COR-L47 (cell line): ENCODE results near the gene TSC22D3.
"Not testable (repeated sequence)": the region's sequence is repeated elsewhere in the genome, so short reads cannot be mapped to it uniquely, and the experiment has no call there.

ENCODE experiments used
- DNase-seq: peaks from one replicate; lab custom pipeline; 2025; lab: John Stamatoyannopoulos, UW

TSC22D3 gene

GRCh38 chrX:107775734-107776511 is at the start of gene TSC22D3:
Gene TSC22D3 (minus strand): TSS chrX:107775787. CDS start chrX:107775419, 368 bp downstream.
- peak; percentile 32 for DNase-seq

GRCh38 chrX:107823456-107823855 is 47.9 kb upstream of the TSC22D3 start:
- no peak for DNase-seq

GRCh38 chrX:107823042-107823441 is 47.5 kb upstream of the TSC22D3 start:
- no peak for DNase-seq

- DNase-seq: no peak
These were observed 43.4 kb upstream of the TSC22D3 start for GRCh38 chrX:107818900-107819521.

DNA sequence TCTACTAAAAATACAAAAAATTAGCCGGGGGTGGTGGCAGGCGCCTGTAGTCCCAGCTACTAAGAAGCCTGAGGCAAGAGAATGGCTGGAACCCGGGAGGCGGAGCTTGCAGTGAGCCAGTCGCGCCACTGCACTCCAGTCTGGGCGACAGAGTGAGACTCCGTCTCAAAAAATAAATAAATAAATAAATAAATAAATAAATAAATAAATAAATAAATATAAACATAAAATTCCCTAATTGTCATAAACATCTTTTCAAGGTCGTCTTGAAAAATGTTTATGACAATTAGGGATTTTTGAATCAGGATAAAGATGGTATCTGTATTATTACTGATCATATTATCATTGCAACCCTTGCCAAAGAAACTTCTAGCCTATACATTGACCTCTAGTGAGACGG is 34.5 kb upstream of the TSC22D3 start:
- not testable (repeated sequence) for DNase-seq

DNA sequence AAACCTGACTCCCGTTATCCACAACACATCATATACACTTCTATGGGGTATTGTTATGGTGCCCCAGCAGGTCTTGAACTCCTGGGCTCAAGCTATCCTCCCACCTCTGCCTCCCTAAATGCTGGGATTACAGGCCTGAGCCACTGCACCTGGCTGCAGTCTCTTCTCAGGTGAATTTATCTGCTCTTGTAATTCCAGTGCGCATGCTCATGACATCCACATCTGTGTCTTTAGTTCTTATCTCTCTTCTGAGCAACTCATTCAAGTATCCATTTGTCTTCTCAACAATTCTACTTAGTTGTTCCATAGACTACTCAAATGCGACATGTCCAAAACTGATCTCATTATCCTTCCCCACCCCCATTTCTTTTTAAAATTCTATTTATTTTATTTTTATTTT is 29.6 kb upstream of the TSC22D3 start:
- DNase-seq: no peak

GRCh38 chrX:107804427-107804826 is 28.8 kb upstream of the TSC22D3 start:
- no peak for DNase-seq

DNA sequence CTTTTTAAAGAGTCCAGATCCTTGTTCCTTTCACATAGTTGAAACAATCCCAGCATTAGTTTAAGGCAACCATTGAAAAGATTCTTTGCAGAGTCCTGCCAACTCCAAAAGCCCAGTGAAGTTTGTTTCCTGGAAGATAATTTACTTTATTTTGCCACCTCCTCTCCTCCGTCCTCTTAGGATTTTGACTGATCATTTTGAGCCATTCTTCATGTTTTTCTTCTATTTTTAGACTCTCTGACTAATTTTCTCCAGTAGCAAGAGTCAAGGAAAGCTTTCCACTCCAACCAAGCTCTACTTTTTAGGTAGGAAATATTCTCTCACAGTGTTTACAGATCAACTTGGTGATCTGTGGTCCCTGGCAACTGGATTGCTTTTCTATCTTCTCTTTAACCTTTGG is 12.2 kb upstream of the TSC22D3 start:
- no peak for DNase-seq

- no peak for DNase-seq
These were observed 4.9 kb upstream of the TSC22D3 start for GRCh38 chrX:107780525-107780924.

GRCh38 chrX:107777536-107777832 is 1.9 kb upstream of the TSC22D3 start, which contains the start of gene NCBP2L:
Gene NCBP2L (plus strand): TSS chrX:107777733. CDS start chrX:107794221, 16,488 bp downstream.
- DNase-seq: no peak

DNA sequence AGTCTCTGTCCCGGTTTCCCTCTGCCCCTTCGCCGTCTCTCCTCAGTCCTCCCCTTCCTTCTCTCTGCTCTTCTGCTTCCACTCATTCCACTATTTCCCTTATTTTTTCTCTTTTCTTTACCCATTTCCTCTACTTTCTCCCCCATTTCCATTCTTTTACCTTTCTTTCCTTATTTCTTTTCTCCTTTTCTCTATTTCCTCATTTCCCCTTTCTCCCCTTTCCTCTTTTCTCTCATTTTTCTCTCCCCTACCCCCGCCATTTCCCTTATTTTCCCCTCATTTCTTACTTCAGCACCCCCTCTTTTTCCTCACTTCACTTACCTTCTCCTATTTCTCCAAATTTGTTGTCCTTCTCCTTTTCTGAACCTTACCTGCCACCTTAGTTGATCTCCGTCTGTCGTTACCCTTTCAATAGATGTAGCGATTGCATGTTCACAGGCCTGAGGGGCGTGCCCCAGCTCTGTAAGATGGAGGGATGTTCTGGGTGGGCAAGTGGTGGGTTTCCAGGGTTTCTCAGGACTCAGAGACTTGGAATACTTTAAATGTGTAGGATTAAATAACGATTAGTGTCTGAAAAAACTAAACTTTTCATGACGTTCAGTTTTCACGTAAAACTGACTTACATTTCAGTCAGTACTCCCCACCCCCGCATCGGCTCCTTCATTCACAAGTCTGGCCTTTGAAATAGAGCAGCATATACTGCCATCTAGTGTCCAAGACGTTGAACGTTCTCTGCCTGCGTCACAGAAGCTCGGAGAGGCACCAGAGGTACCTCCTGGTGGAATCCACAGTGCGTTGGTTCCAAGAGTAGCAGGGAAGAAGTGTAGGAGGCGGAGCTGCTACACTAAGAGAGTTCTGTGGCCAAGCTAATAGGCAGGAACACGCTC is 1.3 kb upstream of the TSC22D3 start:
- DNase-seq: peak; percentile 74

DNA sequence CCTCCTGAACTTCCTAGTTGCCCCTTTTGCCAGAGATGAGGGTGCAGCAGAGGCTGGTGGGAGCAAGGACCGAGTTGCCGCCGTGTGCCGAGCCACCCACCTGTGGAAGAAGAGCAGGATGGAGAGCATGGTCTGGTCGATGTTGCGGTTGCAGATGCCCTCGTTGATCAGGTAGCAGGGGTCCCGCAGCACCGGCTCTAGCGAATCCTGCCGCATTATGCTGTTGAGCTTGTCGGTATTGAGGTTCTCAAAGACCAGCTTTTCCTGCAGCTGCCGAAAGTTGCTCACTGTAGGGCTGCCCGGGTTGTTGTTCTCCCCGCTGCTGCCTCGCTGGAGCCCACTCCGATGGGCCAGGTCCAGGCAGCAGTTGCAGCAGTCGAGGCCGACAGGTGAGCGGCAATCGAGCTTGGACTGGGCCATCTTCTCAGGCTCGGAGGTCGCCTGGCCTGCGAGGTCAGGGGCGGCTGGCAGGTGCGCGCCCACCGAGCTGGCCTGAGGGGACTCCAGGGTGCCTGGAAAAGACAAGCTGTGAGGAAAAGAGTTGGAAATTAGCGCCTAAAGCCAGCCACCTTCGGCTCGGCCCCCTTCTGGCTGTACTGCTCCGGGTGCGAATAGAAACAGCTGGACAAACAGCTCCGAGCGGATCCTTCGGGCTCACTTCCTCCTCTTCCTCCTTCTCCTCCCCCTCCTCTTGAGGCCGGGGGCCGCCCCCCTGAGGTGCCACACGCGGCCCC is 420 bp downstream of the TSC22D3 start:
- no peak for DNase-seq

GRCh38 chrX:107773906-107774435 is 1.6 kb downstream of the TSC22D3 start:
- DNase-seq: no peak

DNA sequence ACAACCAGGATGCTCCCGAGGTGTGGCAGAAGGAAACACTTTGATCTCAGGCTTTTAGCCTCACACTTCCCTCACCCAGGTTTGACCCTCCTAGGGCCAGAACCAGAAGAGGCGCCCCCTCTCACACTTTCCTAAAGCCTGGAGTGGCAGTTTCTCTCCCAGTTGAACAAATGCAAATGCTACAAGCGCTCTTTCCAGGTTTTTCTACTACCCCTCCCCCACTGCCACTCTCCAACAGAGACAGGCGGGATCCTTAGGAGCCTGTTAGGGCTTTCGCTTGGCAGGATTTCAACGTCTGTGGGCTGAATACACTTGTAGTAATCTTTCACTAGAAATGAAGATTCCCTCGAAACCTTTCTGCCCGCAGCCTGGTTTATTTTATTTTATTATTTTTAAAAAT is 2.4 kb downstream of the TSC22D3 start:
- DNase-seq: no peak

GRCh38 chrX:107769581-107770317 is 5.8 kb downstream of the TSC22D3 start:
- no peak for DNase-seq

GRCh38 chrX:107768051-107768450 is 7.5 kb downstream of the TSC22D3 start:
- no peak for DNase-seq

GRCh38 chrX:107766470-107767150 is 9.0 kb downstream of the TSC22D3 start:
- no peak for DNase-seq

DNA sequence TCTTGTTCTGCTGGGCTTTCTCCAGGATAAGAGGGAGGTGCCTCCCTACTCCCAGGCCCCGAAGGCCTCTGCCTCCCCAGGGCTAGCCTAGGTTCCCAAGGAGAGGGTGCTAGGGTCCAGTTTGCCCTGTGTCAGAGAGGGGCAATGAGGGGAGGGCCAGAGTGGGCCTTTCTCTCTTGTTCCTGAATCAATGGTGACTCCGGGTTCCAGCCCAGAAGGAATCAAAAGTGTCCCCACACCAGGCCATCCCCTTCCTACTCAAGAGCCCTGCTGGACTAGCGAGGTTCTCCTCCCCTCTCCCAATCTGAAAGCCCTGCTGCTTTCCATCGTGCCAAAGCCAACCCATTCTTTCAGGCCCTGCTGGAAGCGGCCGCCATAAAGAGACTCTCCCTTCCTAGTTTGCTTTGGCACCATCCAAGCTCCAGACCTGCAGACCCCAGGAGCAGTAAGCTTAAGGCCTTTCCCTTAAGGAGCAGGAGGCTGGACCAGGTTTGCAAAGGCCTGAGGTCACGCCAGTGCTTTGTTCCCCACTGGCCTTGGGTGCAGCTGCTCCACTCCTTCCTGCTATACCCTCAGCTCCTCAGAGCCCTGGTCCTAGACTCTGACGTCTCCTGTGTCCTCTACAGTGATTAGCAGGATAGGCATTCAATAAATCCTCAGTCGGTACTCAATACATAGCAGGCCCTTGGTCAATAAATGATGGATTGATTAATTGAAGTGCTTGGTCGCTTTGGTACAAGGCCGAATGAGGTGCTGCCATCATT is 10.6 kb downstream of the TSC22D3 start:
- DNase-seq: no peak

GRCh38 chrX:107763647-107764046 is 11.9 kb downstream of the TSC22D3 start:
- DNase-seq: no peak
